CD4-positive, alpha-beta T cell (primary cell): Measurements from ENCODE around the gene CAPZB. TPM values are rescaled to one million over a fixed set of nuclear protein-coding genes. Genes with fewer than 3 reads are reported as not detected.

ENCODE experiments used
- ATAC-seq: fragments of 200-7000 bp; cut with Tn5 transposase; one replicate; pipeline ENCODE4 v1.10.0; 2022; ENCODE audit warnings: mild to moderate bottlenecking; ENCODE audit not compliant: poor library complexity
- CTCF ChIA-PET: fragments of 350-600 bp; sonication (Branson Sonifier 250); formaldehyde crosslinking; loops from one replicate; lab custom pipeline; 2021; ENCODE audit warnings: antibody characterized with exemption, inconsistent platforms; lab: Charles Lee
- POLR2A ChIA-PET: fragments of 350-600 bp; sonication (Branson Sonifier 250); formaldehyde crosslinking; loops from one replicate; lab custom pipeline; 2021; ENCODE audit warnings: antibody characterized with exemption, inconsistent platforms; lab: Charles Lee
- DNase-seq, 14 experiments: peaks; one replicate each; pipeline ENCODE4 v3.0.0-alpha.2; 2013 to 2020; ENCODE audit warnings: mixed read lengths in 2 of 14
- H3K27ac ChIP-seq, 2 donors: one replicate each; pipeline versions ENCODE4 v1.5.1 to v1.7.0; 2013; ENCODE audit warnings: low read length in 2 of 2, low read depth in 1 of 2, mild to moderate bottlenecking in 1 of 2
- H3K27me3 ChIP-seq, 2 experiments: 1 replicate in 1 of 2; 2 replicates in 1 of 2; pipeline versions ENCODE4 v1.6.1 to v1.7.0; 2013; ENCODE audit warnings: low read length in 2 of 2, control low read depth in 1 of 2, mild to moderate bottlenecking in 1 of 2, moderate library complexity in 1 of 2; ENCODE audit not compliant: insufficient read depth in 2 of 2, control insufficient read depth in 1 of 2
- H3K36me3 ChIP-seq: one replicate; pipeline ENCODE4 v1.6.1; 2013; ENCODE audit warnings: low read length, control low read depth; ENCODE audit not compliant: insufficient read depth
- H3K4me1 ChIP-seq: one replicate; pipeline ENCODE4 v1.6.1; 2013; ENCODE audit warnings: low read length, control low read depth; ENCODE audit not compliant: insufficient read depth
- H3K4me3 ChIP-seq: one replicate; pipeline ENCODE4 v1.5.1; 2013; ENCODE audit warnings: mild to moderate bottlenecking, low read length, moderate library complexity
- H3K9me3 ChIP-seq, 2 experiments: 1 replicate in 1 of 2; 2 replicates in 1 of 2; pipeline versions ENCODE4 v1.6.1 to v1.7.0; 2013; ENCODE audit warnings: low read length in 2 of 2, mild to moderate bottlenecking in 2 of 2, control low read depth in 1 of 2, moderate library complexity in 1 of 2; ENCODE audit not compliant: control insufficient read depth in 1 of 2, insufficient read depth in 1 of 2
- H3K27ac Mint-ChIP-seq: one replicate; pipeline ENCODE4 v1.8.0; 2020; ENCODE audit warnings: mixed read lengths
- H3K27me3 Mint-ChIP-seq: one replicate; pipeline ENCODE4 v1.8.0; 2021; ENCODE audit warnings: mixed read lengths
- H3K36me3 Mint-ChIP-seq: one replicate; pipeline ENCODE4 v1.8.0; 2021; ENCODE audit warnings: low read depth, mixed read lengths
- H3K4me1 Mint-ChIP-seq: one replicate; pipeline ENCODE4 v1.8.0; 2021; ENCODE audit warnings: low read depth, mixed read lengths
- H3K4me3 Mint-ChIP-seq: one replicate; pipeline ENCODE4 v1.8.0; 2020; ENCODE audit warnings: mild to moderate bottlenecking, mixed read lengths
- H3K9me3 Mint-ChIP-seq: one replicate; pipeline ENCODE4 v1.8.0; 2020; ENCODE audit warnings: mixed read lengths
- CTCF ChIP-seq: fragments of 200-600 bp; IDR thresholded peaks from one replicate; pipeline ENCODE4 v1.8.0; 2022; ENCODE audit warnings: antibody characterized with exemption, mild to moderate bottlenecking
- intact Hi-C, 2 experiments: fragments of 100-400 bp; cut with DNase I in 1 of 2; cut with micrococcal nuclease in 1 of 2; formaldehyde crosslinking; loops; one replicate each; pipeline versions ENCODE4 v1.15.1 to v1.9.0; 2023 to 2025; cut with DNase I, micrococcal nuclease
- total RNA-seq, 174 experiments: library from RNA in 2 of 174; stranded (reverse) in 2 of 174; gene quantifications; one replicate each; pipeline ENCODE4 v1.2.3 and lab custom pipeline; 2021 to 2026

Gene CAPZB
- total RNA-seq, 2 experiments from 2014 or later = 168 to 173 TPM

GRCh38 chr1:19340387-19340937 is 144.9 kb downstream of the CAPZB start:
- Mint-ChIP-seq H3K9me3 (no peaks in the 10 kb centered on the region), H3K27me3 (no peaks in the 10 kb centered on the region), H3K4me1 (peaks cover 6% of the 10 kb centered on the region), H3K27ac (no peak overlapping the region), H3K4me3 (no peak overlapping the region), H3K36me3 (peaks cover 71% of the 10 kb centered on the region)
- no peaks in the 10 kb centered on the region for H3K9me3 ChIP-seq
- intact Hi-C loops = loop anchor here in 1 of 2 experiments (5.0 kb wide), 1 partner anchor 257 kb away; a partner anchor contains a TSS
- no peak overlapping the region for H3K4me3 ChIP-seq
- DNase-seq (no peak), ATAC-seq (no peak)
- peaks cover 69% of the 10 kb centered on the region for H3K36me3 ChIP-seq
- ChIA-PET POLR2A (no interaction called here), CTCF (no interaction called here)
- H3K27ac ChIP-seq = no peak overlapping the region
- no peak for TF ChIP-seq CTCF
- H3K4me1 ChIP-seq = peaks cover 8% of the 10 kb centered on the region
- no peaks in the 10 kb centered on the region for H3K27me3 ChIP-seq

- Mint-ChIP-seq H3K4me1 (peaks cover 6% of the 10 kb centered on the region), H3K36me3 (peaks cover 60% of the 10 kb centered on the region), H3K4me3 (no peak overlapping the region), H3K9me3 (no peaks in the 10 kb centered on the region), H3K27ac (no peak overlapping the region), H3K27me3 (no peaks in the 10 kb centered on the region)
- no peaks in the 10 kb centered on the region for H3K9me3 ChIP-seq
- TF ChIP-seq CTCF = no peak
- no peak overlapping the region for H3K27ac ChIP-seq
- H3K27me3 ChIP-seq = no peaks in the 10 kb centered on the region
- CTCF ChIA-PET = interaction anchor here (0.6 kb wide), 1 partner anchor 243 kb away, joined by 3 read pairs; no protein-coding TSS in a partner anchor
- H3K36me3 ChIP-seq = peaks cover 57% of the 10 kb centered on the region
- no peak for ATAC-seq
- POLR2A ChIA-PET = no interaction called here
- no peak for DNase-seq
- H3K4me3 ChIP-seq = no peak overlapping the region
- H3K4me1 ChIP-seq = peaks cover 8% of the 10 kb centered on the region
- intact Hi-C loops = no loop called here
These were observed 146.0 kb downstream of the CAPZB start for GRCh38 chr1:19339214-19339861.

- H3K36me3 ChIP-seq = peaks cover 47% of the 10 kb centered on the region
- CTCF ChIA-PET = no interaction called here
- DNase-seq (no peak), ATAC-seq (no peak)
- H3K27me3 ChIP-seq = no peaks in the 10 kb centered on the region
- POLR2A ChIA-PET = no interaction called here
- Mint-ChIP-seq H3K36me3 (peaks cover 54% of the 10 kb centered on the region), H3K27me3 (no peaks in the 10 kb centered on the region), H3K27ac (no peak overlapping the region), H3K4me1 (peaks cover 6% of the 10 kb centered on the region), H3K4me3 (no peak overlapping the region), H3K9me3 (no peaks in the 10 kb centered on the region)
- intact Hi-C loops = no loop called here
- H3K27ac ChIP-seq = no peak overlapping the region
- peaks cover 8% of the 10 kb centered on the region for H3K4me1 ChIP-seq
- no peaks in the 10 kb centered on the region for H3K9me3 ChIP-seq
- TF ChIP-seq CTCF = no peak
- no peak overlapping the region for H3K4me3 ChIP-seq
These were observed 147.0 kb downstream of the CAPZB start for GRCh38 chr1:19338323-19338762.
